Measurements from ENCODE around the gene QPRT.
"Not testable (repeated sequence)": the region's sequence is repeated elsewhere in the genome, so short reads cannot be mapped to it uniquely, and the experiment has no call there.

The QPRT gene

DNA sequence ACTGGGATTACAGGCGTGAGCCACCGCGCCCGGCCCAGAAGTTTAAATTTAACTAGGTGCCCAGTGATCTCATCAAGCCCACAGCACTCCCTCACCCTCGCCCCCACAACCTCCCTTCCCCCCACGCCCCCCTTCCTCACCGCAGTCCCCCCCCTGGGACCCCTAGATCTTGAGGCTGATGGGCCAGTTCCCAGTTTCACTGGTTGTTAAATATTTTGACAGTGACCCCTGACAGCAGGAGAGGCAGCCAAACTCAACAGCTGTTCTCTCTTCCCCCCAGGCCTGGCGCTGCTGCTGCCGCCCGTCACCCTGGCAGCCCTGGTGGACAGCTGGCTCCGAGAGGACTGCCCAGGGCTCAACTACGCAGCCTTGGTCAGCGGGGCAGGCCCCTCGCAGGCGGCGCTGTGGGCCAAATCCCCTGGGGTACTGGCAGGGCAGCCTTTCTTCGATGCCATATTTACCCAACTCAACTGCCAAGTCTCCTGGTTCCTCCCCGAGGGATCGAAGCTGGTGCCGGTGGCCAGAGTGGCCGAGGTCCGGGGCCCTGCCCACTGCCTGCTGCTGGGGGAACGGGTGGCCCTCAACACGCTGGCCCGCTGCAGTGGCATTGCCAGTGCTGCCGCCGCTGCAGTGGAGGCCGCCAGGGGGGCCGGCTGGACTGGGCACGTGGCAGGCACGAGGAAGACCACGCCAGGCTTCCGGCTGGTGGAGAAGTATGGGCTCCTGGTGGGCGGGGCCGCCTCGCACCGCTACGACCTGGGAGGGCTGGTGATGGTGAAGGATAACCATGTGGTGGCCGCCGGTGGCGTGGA is 15.6 kb downstream of the QPRT start:
- no peak for DNase-seq

DNA sequence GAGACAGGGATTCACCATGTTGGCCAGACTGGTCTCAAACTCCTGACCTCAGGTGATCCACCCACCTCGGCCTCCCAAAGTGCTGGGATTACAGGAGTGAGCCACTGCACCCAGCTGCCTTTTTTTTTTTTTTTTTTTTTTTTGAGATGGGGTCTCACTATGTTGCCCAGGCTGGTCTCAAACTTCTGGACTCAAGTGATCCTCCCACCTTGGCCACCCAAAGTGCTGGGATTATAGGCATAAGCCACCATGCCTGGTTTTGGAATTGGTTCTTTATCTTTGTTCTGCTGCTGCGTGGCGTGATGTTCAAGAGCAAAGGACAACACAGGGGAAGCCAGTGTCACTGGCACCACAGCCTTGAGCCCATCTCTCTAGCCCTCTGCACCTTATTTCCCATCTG is 16.7 kb downstream of the QPRT start:
- DNase-seq = not testable (repeated sequence)

DNA sequence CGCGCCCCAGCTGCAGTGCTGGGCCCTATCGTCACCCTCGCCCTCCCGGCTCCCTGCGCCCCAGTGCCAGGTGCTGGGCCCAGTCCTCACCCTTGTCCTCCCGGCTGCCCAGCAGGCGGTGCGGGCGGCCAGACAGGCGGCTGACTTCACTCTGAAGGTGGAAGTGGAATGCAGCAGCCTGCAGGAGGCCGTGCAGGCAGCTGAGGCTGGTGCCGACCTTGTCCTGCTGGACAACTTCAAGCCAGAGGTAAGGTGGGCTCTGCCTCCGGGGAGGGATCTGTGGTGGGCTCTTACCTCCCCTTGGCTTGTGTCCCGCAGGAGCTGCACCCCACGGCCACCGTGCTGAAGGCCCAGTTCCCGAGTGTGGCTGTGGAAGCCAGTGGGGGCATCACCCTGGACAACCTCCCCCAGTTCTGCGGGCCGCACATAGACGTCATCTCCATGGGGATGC is 17.9 kb downstream of the QPRT start:
- no peak for DNase-seq

DNA sequence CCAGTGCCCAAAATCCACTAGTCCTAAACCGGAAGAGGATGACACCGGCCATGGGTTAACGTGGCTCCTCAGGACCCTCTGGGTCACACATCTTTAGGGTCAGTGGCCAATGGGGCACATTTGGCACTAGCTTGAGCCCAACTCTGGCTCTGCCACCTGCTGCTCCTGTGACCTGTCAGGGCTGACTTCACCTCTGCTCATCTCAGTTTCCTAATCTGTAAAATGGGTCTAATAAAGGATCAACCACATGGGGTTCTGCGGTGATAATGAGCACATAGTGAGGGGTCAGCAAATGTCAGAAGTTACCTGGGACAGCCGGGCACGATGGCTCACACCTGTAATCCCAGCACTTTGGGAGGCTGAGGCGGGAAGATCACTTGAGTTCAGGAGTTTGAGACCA is 18.4 kb downstream of the QPRT start:
- DNase-seq = no peak

DNA sequence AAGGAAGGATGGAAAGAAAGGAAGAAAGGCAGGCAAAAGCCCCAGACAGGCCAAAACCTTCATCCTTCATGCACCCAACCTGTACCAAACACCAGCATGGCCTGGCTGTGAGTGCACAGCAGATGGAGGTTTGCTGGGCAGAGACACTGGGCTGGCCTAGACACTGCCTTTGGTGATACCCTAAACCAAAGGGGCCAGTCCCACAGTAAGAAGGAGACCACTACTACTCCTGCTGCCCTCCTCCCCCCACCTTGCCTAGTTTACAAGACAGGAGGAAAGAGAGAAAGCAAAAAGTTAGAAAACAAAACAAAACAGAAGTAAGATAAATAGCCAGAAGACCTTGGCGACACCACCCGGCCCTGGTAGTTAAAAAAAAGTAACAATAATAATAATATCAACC is 19.1 kb downstream of the QPRT start:
- DNase-seq = no peak

DNA sequence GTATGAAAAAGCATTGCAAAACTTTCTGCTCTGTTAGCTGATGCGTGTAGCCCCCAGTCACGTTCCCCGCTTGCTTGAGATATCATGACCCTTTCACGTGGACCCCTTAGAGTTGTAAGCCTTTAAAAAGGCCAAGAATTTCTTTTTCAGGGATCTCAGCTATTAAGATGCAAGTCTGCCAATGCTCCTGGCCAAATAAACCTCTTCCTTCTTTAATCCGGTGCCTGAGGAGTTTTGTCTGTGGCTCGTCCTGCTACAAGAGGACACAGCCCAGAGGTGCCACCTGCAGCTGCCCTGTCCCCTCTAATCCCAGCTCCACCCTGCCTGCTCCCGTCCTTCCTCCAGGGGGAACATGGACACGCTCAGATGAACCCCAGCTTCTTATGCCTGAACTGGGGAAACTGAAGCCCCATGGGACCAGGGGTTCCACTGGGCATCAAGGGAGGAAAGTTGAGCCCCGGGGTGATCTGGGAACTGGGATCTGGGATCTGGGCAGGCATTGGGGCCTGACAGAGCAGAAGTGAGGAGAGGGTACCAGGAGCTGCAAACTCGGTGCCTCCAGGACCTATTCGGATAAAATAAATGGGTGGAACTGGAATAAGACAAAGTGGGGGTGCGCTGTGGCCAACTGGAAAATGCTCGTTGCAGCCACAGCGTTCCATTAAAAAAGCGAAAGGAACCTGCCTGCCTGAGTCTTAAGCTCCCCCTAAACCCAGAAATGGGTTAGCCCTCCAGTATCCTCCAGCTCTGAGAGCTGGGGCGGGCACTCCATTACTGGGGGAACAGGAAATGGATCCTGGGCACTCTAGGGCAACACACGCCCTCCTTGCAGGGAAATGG is 19.7 kb downstream of the QPRT start:
- no peak for DNase-seq

DNA sequence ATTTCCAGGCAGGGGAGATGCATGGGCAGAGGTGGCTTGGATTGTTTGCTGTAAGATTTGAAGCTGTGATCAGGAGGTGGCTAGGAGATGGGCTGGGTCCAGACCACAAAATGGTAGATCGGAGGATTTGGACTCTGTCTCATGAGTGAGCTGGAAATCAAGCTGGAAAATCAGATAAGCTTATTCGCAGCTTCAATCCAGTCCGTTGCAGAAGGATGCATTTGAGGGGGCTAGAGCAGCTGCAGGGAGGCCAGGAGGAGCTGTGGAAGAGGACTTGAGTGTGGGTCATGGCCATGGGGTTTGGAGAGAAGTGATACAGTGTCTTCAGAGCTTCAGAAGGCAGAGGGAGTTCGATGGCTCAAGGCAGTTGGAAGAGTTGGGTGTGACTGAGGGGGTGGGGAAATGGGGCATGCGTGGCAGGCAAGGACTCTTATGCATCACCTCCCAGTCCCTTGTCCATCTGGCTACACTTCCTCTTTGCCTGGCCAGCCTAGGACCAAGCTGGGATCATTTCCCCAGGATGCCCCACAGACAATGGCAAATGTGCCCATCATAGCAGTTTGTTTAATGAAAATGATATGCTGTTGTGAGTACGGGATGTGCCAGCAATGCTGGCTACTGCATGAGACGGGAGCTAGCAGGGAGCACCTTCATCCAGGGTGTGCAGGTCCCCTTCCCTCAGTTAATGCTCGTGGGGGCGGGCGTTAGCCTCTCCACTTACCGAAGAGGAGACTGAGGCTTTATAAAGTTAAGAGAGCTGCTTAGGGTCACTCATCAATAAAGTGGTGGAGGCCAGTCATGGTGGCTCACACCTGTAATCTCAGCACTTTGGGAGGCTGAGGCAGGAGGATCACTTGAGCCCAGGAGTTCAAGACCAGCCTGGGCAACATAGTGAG is 20.6 kb downstream of the QPRT start:
- no peak for DNase-seq

DNA sequence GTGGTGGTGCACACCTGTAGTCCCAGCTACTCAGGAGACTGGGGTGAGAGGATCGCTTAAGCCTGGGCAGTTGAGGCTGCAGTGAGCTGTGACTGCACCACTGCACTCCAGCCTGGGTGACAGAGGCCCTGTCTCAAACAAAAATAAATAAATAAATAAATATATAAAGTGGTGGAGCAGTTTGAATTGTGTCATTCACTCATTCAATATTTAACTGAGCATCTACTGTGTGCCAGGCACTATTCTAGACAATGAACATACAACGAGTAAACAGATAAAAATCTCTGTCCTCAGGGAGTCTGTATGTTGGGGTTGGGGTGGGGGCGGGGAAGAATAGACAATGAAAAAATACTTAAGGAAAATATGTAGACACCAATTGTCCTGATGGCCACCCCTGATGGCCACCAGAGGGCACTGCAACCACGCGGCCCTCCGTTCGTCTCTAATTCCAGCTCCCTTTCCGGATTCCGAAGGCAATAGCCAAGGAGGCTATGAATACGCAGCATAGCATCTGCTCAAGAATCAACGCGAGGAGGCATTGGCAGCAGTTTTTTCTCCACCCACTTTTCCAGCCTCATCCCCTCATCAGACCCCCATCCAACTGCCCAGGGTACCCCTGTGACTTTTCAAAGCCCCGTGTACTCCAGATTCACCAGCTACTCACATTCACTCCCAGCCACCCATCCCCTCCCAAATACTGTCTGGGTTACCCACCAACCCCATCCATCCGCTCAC is 21.4 kb downstream of the QPRT start:
- peak in 1 of 2 experiments; percentile 15 for DNase-seq

DNA sequence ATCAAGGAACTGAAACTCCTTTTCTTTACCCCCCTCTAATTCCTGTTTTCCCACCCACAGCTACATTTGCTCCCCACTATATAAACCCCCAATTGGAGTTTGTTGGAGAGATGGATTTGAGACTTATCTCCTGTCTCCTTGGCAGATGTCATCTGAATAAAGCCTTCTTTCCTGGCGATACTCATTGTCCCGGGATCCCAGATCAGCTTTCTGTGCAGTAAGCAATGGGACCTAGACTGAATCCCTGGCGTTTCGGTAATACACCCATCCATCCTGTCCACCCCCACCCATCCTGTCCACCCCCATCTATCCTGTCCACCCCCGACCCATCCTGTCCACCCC is 22.2 kb downstream of the QPRT start:
- no peak for DNase-seq

DNA sequence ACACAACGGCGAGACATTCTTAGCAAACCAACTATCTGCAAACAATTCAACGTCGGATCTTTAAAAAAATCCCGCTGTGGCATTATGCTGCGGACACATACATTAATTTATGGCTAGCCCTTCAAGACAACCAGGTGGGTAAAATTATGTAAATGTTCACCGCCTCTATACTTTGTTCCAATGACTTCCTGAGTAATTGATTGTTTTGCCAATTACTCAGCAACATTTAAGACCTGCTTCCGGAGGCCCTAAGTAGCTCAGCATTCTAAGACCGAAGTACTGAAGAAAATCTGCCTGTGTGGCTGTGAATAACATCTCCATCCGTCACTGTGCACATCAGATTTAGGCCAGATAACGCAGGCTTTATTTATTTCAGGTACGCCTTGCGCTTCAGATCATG is 23.3 kb downstream of the QPRT start:
- DNase-seq = no peak

DNA sequence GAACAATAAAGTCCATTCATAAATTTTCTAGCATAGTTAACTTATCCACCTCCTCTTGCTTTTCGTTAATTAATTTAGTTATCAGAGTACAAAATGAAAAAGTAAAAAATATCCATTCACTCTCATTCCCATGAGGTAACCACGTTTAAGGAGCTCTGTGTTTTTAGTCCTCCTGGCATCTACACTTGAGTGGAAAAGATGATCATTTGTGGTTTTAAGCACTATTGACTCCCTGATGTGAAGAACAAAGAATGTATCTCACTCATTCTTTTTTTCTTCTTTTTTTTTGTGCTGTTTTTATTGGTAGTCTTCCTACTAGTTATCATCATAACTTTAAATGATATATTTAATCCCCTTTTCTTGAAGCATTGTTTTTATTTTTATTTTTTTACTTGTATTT is 26.1 kb downstream of the QPRT start:
- DNase-seq = no peak

DNA sequence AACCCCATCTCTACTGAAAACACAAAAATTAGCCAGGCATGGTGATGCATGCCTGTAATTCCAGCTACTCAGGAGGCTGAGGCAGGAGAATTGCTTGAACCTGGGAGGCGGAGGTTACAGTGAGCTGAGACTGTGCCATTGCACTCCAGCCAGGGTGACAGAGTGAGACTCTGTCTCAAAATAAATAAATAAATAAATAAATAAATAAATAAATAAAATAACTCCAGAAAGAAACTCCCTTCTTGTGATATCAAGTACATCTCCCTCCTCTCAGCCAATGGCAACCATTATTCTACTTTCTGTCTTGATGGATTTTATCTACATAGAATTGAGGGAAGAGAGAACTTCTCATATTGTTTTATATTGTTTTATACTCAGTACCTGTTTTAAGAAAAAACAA is 28.2 kb downstream of the QPRT start:
- not testable (repeated sequence) for DNase-seq

DNA sequence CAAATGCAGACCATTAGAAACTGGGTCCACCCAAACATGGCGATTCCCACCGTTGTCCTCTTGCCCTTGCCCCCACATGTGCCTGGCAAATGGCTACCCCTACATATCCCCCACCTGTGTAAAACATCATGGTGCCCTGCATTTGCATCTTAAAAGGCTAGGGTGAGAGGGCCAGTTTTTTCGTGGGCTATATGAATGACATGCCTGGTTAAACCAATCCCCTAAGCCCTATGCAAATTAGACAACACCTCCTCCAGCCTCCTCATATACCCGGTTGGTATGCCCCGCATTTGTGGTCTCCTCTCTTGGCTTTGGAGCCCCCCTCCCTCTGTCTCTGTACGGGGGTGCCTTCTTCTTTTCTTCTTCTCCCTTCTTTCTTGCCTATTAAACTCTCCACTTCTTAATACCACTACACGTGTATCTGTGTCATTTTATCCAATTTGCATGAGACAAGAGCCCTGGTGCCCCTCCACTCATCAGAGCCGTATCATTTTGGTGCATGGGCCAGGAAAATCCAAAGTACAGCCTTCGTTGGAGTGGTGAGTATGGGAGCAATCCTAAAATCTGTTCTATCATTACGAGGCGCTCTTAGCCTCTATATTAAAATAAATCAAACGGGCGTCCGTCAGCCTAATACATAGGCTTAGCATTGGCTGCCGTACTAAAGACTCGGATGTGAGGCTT is 30.1 kb downstream of the QPRT start:
- no peak for DNase-seq

DNA sequence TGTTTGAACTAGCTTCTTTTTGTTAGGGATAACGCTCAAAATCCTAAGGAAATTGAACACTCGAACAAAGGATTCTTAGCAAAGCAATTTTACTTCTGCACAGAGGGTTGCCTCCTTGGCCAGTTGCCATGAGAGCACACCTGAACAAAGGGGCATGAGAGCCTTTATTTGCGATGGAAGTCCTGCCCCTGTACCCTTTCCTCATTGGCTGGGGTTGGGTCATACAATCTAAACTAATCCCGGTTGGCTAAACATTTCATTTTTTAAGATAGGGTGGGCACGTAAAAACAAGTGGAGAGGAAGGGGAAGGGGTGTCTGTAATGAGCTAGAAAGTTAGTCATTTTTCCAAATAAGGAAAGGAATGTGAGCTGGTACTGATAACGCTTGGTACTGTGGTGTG is 30.7 kb downstream of the QPRT start:
- DNase-seq = not testable (repeated sequence)

DNA sequence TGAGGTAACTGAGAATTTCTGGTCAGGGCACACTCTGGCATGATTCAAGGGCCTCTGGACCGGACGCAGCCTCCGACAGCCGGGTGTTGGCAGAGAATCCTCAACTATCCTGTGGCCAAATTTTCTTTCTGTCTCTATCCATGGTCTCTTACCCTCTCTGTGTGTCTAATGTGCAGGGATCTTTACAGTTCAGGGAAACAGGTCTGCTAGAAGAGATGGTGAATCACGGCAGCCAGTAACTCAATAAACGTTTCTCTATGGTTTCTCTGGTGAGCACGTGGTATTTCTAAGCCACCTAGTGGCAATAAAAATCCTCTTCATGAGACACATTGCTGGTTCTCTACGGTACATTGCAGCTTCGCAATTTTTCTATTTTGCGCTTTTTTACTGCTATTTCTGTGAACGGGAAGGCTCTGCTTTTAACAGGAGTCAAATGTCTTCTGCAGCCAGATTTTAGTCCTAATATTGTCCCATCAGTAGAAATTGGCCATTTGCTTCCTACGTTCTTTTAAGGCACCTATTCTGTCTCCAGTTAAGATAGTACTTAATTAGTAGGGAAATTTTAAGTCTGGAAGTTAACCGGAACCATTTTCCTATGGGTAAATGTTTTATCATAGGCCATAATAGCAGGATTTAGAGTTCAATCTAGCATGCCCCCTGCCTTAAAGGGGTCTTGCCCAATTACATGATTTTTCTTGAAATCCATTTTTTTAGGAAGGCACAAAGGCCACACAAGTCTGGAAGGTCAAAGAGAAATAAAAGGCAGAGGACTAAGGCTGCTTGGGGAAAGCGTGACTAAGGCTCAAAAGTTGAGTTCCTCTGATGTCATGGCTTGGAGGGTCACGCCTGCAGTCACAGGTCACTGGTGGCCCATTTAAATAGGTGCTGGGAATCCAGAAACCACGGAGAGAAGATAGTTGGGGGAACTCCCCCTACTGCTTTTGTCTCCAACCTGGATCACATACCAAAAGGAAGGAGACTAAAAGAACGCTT is 31.5 kb downstream of the QPRT start:
- peak in 1 of 2 experiments; percentile 30 for DNase-seq

DNA sequence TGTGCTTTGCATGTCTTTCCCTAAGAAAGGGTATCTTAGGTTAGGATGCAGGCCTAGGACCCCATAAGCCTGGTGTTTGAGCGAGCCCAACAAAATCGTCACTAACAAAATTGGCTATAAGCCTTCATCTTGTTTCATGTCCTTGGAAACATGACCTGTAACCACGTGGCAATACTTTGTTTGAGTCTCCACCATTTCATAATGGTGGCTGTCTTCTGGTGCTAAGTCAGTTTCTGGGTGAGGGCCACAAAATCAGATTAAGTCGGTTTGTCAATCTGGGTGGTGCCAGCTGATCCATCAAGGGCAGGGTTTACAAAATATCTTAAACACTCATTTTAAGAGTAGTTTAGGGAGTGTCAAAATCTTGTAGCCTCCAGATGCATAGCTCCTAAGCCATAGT is 33.8 kb downstream of the QPRT start:
- DNase-seq = no peak

DNA sequence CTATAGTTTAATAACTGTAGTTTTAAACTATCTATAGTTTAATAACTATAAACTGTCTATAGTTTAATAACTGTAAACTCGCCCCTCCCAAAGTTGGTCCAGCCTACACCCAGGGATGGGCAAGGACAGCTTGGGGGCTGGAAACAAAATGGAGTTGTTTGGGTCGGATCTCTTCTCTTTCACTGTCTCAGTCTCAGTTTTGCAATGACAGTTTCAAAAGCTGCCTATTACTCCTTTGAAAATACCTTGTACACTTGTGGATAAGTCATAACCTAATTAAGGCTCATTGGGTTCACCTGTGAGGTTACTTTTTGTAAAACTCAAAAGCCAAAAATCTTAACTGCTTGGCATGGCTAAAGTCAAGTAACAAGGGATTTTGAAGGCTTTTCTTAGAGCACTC is 35.4 kb downstream of the QPRT start:
- no peak for DNase-seq

DNA sequence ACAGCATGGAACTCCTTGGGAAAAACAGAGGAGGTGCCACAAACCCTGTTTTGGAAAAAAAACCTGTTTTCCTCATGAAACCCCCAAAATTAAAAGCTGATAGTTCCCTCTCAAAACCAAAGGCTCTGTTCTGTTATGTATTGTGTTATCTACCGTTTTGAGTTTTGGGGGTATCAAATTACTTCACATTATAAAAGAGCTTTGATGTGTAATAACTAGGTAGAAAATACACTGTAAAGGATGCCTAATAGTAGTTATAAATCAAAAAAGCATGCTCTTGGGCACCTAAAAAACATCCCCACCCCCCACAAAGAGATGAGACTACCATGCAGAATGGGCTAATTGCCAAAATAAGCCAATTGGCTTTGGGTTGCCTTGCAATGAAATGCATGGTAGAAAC is 36.0 kb downstream of the QPRT start:
- DNase-seq = no peak

DNA sequence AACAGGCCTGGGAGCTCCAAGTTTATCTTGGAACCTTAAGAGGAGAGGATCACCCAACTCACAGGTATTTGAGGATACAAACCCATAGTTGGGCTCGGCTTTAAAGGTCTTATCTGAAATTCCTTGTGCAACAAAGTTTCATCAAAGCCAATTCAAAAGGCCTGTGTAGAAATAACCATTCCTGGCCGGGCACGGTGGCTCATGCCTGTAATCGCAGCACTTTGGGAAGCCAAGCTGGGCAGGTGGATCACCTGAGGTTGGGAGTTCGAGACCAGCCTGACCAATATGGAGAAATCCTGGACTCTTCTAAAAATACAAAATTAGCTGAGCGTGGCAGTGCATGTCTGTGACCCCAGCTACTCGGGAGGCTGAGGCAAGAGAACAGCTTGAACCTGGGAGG is 38.1 kb downstream of the QPRT start:
- DNase-seq = no peak

DNA sequence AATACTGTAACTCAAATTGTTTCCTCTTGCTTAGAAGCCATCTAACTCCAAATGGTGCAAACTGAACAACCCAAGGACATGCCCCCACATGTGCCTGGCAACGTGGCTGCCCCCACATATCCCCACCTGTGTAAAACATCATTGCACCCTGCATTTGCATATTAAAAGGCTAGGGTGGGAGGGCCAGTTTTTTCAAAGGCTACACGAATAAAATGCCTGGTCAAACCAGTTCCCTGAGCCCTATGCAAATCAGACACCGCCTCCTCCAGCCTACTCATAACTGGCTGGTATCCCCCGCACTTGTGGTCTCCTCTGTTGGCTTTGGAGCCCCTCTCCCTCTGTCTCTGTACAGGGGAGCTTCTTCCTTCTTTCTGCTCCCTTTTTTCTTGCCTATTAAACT is 40.1 kb downstream of the QPRT start:
- no peak for DNase-seq

DNA sequence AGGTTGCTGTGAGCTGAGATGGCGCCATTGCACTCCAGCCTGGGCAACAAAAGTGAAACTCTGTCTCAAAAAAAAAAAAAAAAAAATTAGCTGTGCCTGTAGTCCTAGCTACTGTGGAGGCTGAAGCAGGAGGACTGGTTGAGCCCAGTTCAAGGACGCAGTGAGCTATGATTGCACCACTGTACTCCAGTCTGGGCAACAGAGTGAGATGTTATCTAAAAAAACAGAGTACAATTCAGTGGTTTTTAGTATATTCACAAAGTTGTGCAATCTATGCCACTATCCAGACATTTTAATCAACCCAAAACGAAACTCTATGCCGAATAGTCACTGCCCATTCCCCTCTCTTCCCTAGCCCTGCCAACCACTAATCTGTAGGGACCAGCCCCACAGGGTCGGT is 41.7 kb downstream of the QPRT start:
- DNase-seq = no peak
